ENCODE measurements around the gene PRDM8. TPM values are rescaled to one million over a fixed set of nuclear protein-coding genes. Genes with fewer than 3 reads are reported as not detected.
A peak's percentile ranks its signal among the peaks of the same experiment; 100 is the strongest.

The PRDM8 gene
- total RNA-seq, 2 donors from 2014 or later: not detected

DNA sequence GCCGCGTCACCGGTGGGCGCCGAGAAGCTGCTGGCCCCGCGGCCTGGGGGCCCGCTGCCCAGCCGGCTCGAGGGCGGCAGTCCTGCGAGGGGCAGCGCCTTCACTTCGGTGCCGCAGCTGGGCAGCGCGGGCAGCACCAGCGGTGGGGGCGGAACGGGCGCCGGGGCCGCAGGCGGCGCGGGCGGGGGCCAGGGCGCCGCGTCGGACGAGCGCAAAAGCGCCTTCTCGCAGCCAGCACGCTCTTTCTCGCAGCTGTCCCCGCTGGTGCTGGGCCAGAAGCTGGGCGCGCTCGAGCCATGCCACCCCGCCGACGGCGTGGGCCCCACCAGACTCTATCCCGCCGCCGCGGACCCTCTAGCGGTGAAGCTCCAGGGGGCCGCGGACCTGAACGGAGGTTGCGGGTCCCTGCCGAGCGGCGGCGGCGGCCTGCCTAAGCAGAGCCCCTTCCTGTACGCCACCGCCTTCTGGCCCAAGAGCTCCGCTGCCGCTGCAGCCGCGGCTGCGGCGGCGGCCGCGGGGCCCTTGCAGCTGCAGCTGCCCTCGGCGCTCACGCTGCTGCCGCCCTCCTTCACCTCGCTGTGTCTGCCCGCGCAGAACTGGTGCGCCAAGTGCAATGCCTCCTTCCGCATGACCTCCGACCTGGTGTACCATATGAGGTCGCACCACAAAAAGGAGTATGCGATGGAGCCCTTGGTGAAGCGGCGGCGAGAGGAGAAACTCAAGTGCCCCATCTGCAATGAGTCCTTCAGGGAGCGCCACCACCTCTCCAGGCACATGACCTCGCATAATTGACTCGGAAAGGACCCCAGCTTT, 5.6 kb downstream of the PRDM8 start:
- H3K4me1 Mint-ChIP-seq: peaks cover 10% of the 10 kb centered on the region

DNA sequence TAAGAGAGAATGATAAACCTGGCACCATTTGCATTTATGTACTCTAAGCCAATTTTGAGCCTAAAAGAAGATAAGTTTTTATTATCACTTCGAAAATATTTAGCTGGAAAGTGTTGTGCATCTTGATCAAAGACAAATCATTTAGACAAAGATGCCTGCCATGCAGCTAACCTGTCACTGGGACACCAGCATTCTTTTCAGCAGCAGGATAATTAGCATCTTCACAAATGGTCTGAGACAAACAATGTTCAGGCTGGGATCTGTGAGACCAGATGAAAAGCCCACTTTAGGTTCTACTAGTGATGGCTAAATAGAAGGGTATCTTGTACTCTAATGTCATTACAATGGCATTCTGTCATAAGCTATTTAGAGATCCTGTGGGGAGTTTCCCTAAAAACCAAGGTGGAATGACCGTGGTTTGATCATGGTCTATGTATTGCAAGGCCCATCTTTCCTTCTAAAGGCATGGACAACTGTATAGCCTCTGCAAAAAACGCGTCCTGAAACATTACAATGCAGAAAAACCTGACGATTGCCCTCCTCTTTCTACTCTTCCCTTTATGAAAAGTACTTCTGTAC, 7.2 kb downstream of the PRDM8 start:
- H3K27me3 ChIP-seq (ENCODE audit: control insufficient read depth, insufficient read depth, low read length, poor library complexity, severe bottlenecking): peaks cover 100% of the 10 kb centered on the region
- Mint-ChIP-seq H3K36me3 (ENCODE audit: low read depth) (no peaks in the 10 kb centered on the region), H3K9me3 (no peaks in the 10 kb centered on the region), H3K4me1 (peaks cover 8% of the 10 kb centered on the region), H3K4me3 (no peak overlapping the region), H3K27ac (no peak overlapping the region), H3K27me3 (ENCODE audit: insufficient read depth) (peaks cover 94% of the 10 kb centered on the region)
- TF ChIP-seq, protein P1, sequence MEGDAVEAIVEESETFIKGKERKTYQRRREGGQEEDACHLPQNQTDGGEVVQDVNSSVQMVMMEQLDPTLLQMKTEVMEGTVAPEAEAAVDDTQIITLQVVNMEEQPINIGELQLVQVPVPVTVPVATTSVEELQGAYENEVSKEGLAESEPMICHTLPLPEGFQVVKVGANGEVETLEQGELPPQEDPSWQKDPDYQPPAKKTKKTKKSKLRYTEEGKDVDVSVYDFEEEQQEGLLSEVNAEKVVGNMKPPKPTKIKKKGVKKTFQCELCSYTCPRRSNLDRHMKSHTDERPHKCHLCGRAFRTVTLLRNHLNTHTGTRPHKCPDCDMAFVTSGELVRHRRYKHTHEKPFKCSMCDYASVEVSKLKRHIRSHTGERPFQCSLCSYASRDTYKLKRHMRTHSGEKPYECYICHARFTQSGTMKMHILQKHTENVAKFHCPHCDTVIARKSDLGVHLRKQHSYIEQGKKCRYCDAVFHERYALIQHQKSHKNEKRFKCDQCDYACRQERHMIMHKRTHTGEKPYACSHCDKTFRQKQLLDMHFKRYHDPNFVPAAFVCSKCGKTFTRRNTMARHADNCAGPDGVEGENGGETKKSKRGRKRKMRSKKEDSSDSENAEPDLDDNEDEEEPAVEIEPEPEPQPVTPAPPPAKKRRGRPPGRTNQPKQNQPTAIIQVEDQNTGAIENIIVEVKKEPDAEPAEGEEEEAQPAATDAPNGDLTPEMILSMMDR (conservative IDR thresholded peaks at IDR 0.05): no peak
- no peak overlapping the region for H3K4me3 ChIP-seq (ENCODE audit: low read length)
- no peak for DNase-seq
- WGBS, 2 experiments (ENCODE audit: insufficient coverage in 1 of 2, insufficient read length in 1 of 2): 41 to 42% methylated on average over 3 to 5 of the region's 5 CpGs
- H3K27ac ChIP-seq (ENCODE audit: low read depth, low read length): no peak overlapping the region
- H3K36me3 ChIP-seq (ENCODE audit: control insufficient read depth, insufficient read depth, low read length): no peaks in the 10 kb centered on the region
- H3K9me3 ChIP-seq (ENCODE audit: control insufficient read depth, low read length): no peaks in the 10 kb centered on the region
- H3K9ac ChIP-seq (ENCODE audit: extremely low read depth, low read length, poor library complexity, severe bottlenecking): no peak overlapping the region
- peaks cover 5% of the 10 kb centered on the region for H3K4me1 ChIP-seq (ENCODE audit: control insufficient read depth, insufficient read depth, low read length)

More for the DNA sequence above, 5.6 kb downstream of the PRDM8 start:
- Mint-ChIP-seq H3K4me3 (peak overlapping the region; percentile 42), H3K27ac (no peak overlapping the region), H3K9me3 (no peaks in the 10 kb centered on the region), H3K36me3 (ENCODE audit: low read depth) (no peaks in the 10 kb centered on the region), H3K27me3 (ENCODE audit: insufficient read depth) (peaks cover 94% of the 10 kb centered on the region)
- H3K27me3 ChIP-seq (ENCODE audit: control insufficient read depth, insufficient read depth, low read length, poor library complexity, severe bottlenecking): peaks cover 100% of the 10 kb centered on the region
- no peaks in the 10 kb centered on the region for H3K36me3 ChIP-seq (ENCODE audit: control insufficient read depth, insufficient read depth, low read length)
- 1% methylated on average over 22 to 88 of the region's 88 CpGs for WGBS, 2 experiments (ENCODE audit: insufficient coverage in 1 of 2, insufficient read length in 1 of 2)
- no peaks in the 10 kb centered on the region for H3K9me3 ChIP-seq (ENCODE audit: control insufficient read depth, low read length)
- peak; percentile 81 for DNase-seq
- H3K4me3 ChIP-seq (ENCODE audit: low read length): peak overlapping the region; percentile 71
- TF ChIP-seq, protein P1 (conservative IDR thresholded peaks at IDR 0.05): no peak
- peaks cover 5% of the 10 kb centered on the region for H3K4me1 ChIP-seq (ENCODE audit: control insufficient read depth, insufficient read depth, low read length)
- no peak overlapping the region for H3K9ac ChIP-seq (ENCODE audit: extremely low read depth, low read length, poor library complexity, severe bottlenecking)
- H3K27ac ChIP-seq (ENCODE audit: low read depth, low read length): no peak overlapping the region

DNA sequence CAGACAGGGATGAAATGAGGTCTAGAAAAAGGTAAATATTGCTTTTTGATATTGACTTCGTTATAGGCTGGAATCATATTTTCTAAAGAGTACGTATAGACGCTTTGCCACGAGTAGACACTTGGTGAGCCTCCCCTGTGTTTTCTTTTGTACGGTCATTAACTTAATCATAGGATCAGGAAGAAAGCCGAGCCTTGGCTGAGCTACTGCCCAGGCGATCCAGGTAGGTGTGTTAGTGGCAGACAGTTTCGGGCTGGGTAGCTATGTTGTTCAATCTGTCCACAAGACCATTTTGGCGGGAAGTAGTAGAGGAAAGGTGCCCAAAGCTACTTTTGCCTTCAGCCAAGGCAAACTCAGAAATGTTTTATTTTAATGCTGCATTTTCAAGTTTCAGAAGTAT, 8.8 kb downstream of the PRDM8 start:
- Histone ChIP-seq H3K4me1 (ENCODE audit: control insufficient read depth, insufficient read depth, low read length) (peaks cover 5% of the 10 kb centered on the region), H3K27ac (ENCODE audit: low read depth, low read length) (no peak overlapping the region), H3K9ac (ENCODE audit: extremely low read depth, low read length, poor library complexity, severe bottlenecking) (no peak overlapping the region), H3K9me3 (ENCODE audit: control insufficient read depth, low read length) (no peaks in the 10 kb centered on the region), H3K36me3 (ENCODE audit: control insufficient read depth, insufficient read depth, low read length) (no peaks in the 10 kb centered on the region), H3K4me3 (ENCODE audit: low read length) (no peak overlapping the region), H3K27me3 (ENCODE audit: control insufficient read depth, insufficient read depth, low read length, poor library complexity, severe bottlenecking) (peaks cover 100% of the 10 kb centered on the region)
- Mint-ChIP-seq H3K27me3 (ENCODE audit: insufficient read depth) (peaks cover 93% of the 10 kb centered on the region), H3K9me3 (no peaks in the 10 kb centered on the region), H3K4me1 (peaks cover 8% of the 10 kb centered on the region), H3K36me3 (ENCODE audit: low read depth) (no peaks in the 10 kb centered on the region), H3K4me3 (no peak overlapping the region), H3K27ac (no peak overlapping the region)
- 87% methylated on average over 8 to 9 of the region's 9 CpGs for WGBS, 2 experiments (ENCODE audit: insufficient coverage in 1 of 2, insufficient read length in 1 of 2)
- DNase-seq: no peak
- TF ChIP-seq, protein P1 (conservative IDR thresholded peaks at IDR 0.05): no peak
